ENCODE measurements around the gene TTYH1.

GRCh38 chr19:54454781-54455675 lies 39.8 kb downstream of the TTYH1 start:
- TF ChIP-seq CSRNP3 (CRISPR knock-in tag; IDR thresholded peaks at IDR 0.05) (no peak), PATZ1 (CRISPR knock-in tag; IDR thresholded peaks at IDR 0.05; ENCODE audit: borderline replicate concordance) (no peak), CREB5 (CRISPR knock-in tag; IDR thresholded peaks at IDR 0.05; ENCODE audit: low read depth) (no peak)
